Activated T-cell treated with anti-CD3 and anti-CD28 coated beads for 24 hours (primary cell): ENCODE results near the gene CASZ1.

Experiments
- DNase-seq: peaks from one replicate; pipeline ENCODE4 v3.0.0-alpha.2; 2020; ENCODE audit warnings: low read depth

The CASZ1 gene

GRCh38 chr1:10670190-10670589, 126.3 kb downstream of the CASZ1 start:
- no peak for DNase-seq

- DNase-seq: no peak
These were observed 126.9 kb downstream of the CASZ1 start for GRCh38 chr1:10669570-10669969.

- DNase-seq: no peak
These were observed 128.3 kb downstream of the CASZ1 start for GRCh38 chr1:10667861-10668761.

- DNase-seq: no peak
These were observed 130.3 kb downstream of the CASZ1 start for GRCh38 chr1:10665930-10666850.

GRCh38 chr1:10665226-10665625, 131.2 kb downstream of the CASZ1 start:
- DNase-seq: no peak

- DNase-seq: no peak
These were observed 132.2 kb downstream of the CASZ1 start for GRCh38 chr1:10664251-10664650.

GRCh38 chr1:10663678-10664035, 132.8 kb downstream of the CASZ1 start:
- DNase-seq: no peak

GRCh38 chr1:10662824-10663677, 133.4 kb downstream of the CASZ1 start:
- DNase-seq: no peak

- no peak for DNase-seq
These were observed 134.3 kb downstream of the CASZ1 start for GRCh38 chr1:10662090-10662688.

GRCh38 chr1:10661453-10661852, 135.0 kb downstream of the CASZ1 start:
- no peak for DNase-seq

GRCh38 chr1:10659646-10660540, 136.6 kb downstream of the CASZ1 start:
- no peak for DNase-seq

- no peak for DNase-seq
These were observed 137.2 kb downstream of the CASZ1 start for GRCh38 chr1:10659218-10659617.

- no peak for DNase-seq
These were observed 137.9 kb downstream of the CASZ1 start for GRCh38 chr1:10658396-10659066.

- no peak for DNase-seq
These were observed 139.2 kb downstream of the CASZ1 start for GRCh38 chr1:10657088-10657847.

- no peak for DNase-seq
These were observed 140.0 kb downstream of the CASZ1 start for GRCh38 chr1:10656431-10656830.

- DNase-seq: no peak
These were observed 141.4 kb downstream of the CASZ1 start for GRCh38 chr1:10655002-10655401.

GRCh38 chr1:10653370-10654125, 142.9 kb downstream of the CASZ1 start:
- DNase-seq: no peak

GRCh38 chr1:10652626-10653025, 143.8 kb downstream of the CASZ1 start:
- no peak for DNase-seq
